ENCODE results near the gene ATP4B. TPM values are rescaled to one million over a fixed set of nuclear protein-coding genes. Genes with fewer than 3 reads are reported as not detected.
"Not testable (repeated sequence)": the region's sequence is repeated elsewhere in the genome, so short reads cannot be mapped to it uniquely, and the experiment has no call there.

Gene ATP4B
- total and polyA plus RNA-seq, 2 donors (not counting 3 experiments of a cell fraction or from before 2014, with no cell fraction given): 0.06 TPM; not detected in 1

DNA sequence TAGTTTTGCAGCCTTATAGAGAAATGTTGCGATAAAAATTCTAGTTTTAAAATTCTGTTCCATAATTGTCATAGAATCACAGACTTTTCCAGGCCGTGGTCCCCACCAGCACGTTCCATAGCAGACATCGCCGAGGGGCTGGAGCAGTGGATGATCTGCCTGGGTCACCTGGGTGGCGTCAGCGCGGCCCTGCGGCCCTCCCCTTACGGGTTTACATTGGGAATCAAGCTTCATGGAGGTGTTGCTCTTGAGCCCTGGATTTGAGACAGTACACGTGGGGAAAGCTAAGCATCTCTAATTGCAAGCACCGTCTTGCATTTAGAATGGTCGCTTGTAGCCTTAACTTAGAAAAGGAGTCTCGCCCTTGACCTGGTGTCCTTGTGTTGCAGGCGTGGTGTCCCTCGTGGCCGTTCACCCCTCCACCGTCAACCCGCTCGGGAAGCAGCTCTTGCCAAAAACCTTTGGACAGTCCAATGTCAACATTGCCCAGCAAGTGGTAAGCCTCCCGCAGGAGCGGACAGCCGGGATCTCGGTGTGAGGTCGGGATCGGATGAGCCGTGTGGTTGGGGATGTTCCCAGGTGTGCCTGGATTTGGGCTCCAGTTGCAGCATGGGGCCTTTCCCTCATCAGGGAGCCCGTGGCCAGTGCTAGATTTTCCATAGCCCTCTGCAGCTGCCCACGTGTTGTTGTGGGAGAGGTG, 35.1 kb downstream of the ATP4B start:
- Histone ChIP-seq H2AFZ (ENCODE audit: low read depth, low read length) (no peak overlapping the region), H3K4me2 (ENCODE audit: insufficient read depth, low read length) (no peak overlapping the region), H3K9me1 (replicated peaks; ENCODE audit: control insufficient read depth, extremely low read depth, insufficient read depth, low read length) (no peaks in the 10 kb centered on the region), H4K20me1 (replicated peaks; ENCODE audit: control insufficient read depth, extremely low read depth, insufficient read depth, low read length) (peaks cover 2% of the 10 kb centered on the region), H3K27me3 (ENCODE audit: control insufficient read depth in 2 of 2, insufficient read depth in 2 of 2, low read length in 2 of 2) (no peaks in the 10 kb centered on the region), H3K79me2 (ENCODE audit: control insufficient read depth, insufficient read depth, low read length) (peaks cover 61% of the 10 kb centered on the region), H3K4me1 (ENCODE audit: control insufficient read depth, extremely low read depth, insufficient read depth, low read length) (peaks cover 7% of the 10 kb centered on the region), H3K9me3 (replicated peaks; ENCODE audit: control insufficient read depth, insufficient read depth, low read length) (no peaks in the 10 kb centered on the region), H3K4me3 (replicated peaks in 1 of 3; ENCODE audit: insufficient read depth in 1 of 3, low read depth in 1 of 3, low read length in 3 of 3) (no peak overlapping the region), H3K27ac (ENCODE audit: insufficient read depth, low read depth, low read length) (no peak overlapping the region), H3K36me3 (ENCODE audit: control insufficient read depth in 2 of 2, extremely low read depth in 1 of 2, insufficient read depth in 2 of 2, low read length in 2 of 2) (peaks cover 0 to 5% of the 10 kb centered on the region in 2 experiments), H3K9ac (replicated peaks; ENCODE audit: extremely low read depth, insufficient read depth, low read length) (no peak overlapping the region)
- no peak for FAIRE-seq
- BruUV-seq (replicated peaks): no TSS peak
- dilution Hi-C loops (cut with MboI; ENCODE audit: extremely low pct_ligation_motif_present, low sequenced_read_pairs): no loop called here
- intact Hi-C loops (cut with micrococcal nuclease): no loop called here
- no peak for DNase-seq (ENCODE audit: low read depth, low spot score)
- CTCF ChIA-PET: no interaction called here
- TF ChIP-seq POLR2A (IDR thresholded peaks at IDR 0.05; ENCODE audit: low read depth, low read length) (no peak), FOS (IDR thresholded peaks at IDR 0.05; ENCODE audit: borderline replicate concordance, insufficient read depth, low read length) (no peak), EZH2 (IDR thresholded peaks at IDR 0.05; ENCODE audit: borderline replicate concordance, low read depth, low read length, severe bottlenecking) (no peak), POLR2AphosphoS5 (IDR thresholded peaks at IDR 0.05; ENCODE audit: insufficient read depth, low read depth, low read length) (no peak), MYC (IDR thresholded peaks at IDR 0.05; ENCODE audit: low read depth, low read length) (no peak), GATA2 (IDR thresholded peaks at IDR 0.05; ENCODE audit: insufficient read depth, insufficient read length, low read depth, low read length) (no peak), JUN (IDR thresholded peaks at IDR 0.05; ENCODE audit: borderline replicate concordance, insufficient read depth, insufficient read length, low read depth) (no peak)
- TF ChIP-seq, protein P1, sequence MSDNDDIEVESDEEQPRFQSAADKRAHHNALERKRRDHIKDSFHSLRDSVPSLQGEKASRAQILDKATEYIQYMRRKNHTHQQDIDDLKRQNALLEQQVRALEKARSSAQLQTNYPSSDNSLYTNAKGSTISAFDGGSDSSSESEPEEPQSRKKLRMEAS (IDR thresholded peaks at IDR 0.05; ENCODE audit: insufficient read depth, insufficient read length): no peak
- TF ChIP-seq, protein P2, sequence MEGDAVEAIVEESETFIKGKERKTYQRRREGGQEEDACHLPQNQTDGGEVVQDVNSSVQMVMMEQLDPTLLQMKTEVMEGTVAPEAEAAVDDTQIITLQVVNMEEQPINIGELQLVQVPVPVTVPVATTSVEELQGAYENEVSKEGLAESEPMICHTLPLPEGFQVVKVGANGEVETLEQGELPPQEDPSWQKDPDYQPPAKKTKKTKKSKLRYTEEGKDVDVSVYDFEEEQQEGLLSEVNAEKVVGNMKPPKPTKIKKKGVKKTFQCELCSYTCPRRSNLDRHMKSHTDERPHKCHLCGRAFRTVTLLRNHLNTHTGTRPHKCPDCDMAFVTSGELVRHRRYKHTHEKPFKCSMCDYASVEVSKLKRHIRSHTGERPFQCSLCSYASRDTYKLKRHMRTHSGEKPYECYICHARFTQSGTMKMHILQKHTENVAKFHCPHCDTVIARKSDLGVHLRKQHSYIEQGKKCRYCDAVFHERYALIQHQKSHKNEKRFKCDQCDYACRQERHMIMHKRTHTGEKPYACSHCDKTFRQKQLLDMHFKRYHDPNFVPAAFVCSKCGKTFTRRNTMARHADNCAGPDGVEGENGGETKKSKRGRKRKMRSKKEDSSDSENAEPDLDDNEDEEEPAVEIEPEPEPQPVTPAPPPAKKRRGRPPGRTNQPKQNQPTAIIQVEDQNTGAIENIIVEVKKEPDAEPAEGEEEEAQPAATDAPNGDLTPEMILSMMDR (IDR thresholded peaks at IDR 0.05; ENCODE audit: extremely low read depth in 1 of 2, insufficient read depth in 1 of 2, low read depth in 1 of 2, low read length in 2 of 2): no peak
- POLR2A ChIA-PET: no interaction called here

DNA sequence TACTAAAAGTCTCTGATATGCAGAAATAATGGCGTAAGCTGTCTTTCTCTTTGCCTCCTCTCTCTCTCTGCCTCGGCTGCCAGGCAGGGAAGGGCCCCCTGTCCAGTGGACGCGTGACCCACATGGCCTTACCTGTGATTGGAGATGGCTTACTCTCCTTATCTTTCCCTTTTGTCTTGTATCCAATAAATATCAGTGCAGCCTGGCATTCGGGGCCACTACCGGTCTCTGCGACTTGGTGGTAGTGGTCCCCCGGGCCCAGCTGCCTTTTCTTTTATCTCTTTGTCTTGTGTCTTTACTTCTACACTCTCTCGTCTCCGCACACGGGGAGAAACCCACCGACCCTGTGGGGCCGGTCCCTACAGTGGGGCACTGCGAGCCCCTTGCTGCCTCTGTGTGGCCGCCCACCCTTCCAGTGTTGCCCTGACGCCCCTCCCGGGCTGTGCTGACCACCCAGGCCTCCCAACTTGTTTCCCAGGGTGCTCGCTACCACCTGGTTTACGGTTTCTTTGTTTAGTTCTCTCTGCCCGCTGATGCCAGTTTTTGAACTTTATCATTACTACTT, 35.9 kb downstream of the ATP4B start:
- FAIRE-seq; intact Hi-C loops (cut with micrococcal nuclease): not testable (repeated sequence)

More for the DNA sequence above, 35.9 kb downstream of the ATP4B start:
- H3K27me3 ChIP-seq (ENCODE audit: control insufficient read depth in 2 of 2, insufficient read depth in 2 of 2, low read length in 2 of 2); H3K9ac ChIP-seq (replicated peaks; ENCODE audit: extremely low read depth, insufficient read depth, low read length); BruUV-seq (replicated peaks); H3K4me3 ChIP-seq (replicated peaks in 1 of 3; ENCODE audit: insufficient read depth in 1 of 3, low read depth in 1 of 3, low read length in 3 of 3); DNase-seq (ENCODE audit: low read depth, low spot score); H4K20me1 ChIP-seq (replicated peaks; ENCODE audit: control insufficient read depth, extremely low read depth, insufficient read depth, low read length); H3K27ac ChIP-seq (ENCODE audit: insufficient read depth, low read depth, low read length); POLR2A ChIA-PET; H2AFZ ChIP-seq (ENCODE audit: low read depth, low read length); dilution Hi-C loops (cut with MboI; ENCODE audit: extremely low pct_ligation_motif_present, low sequenced_read_pairs); H3K36me3 ChIP-seq (ENCODE audit: control insufficient read depth in 2 of 2, extremely low read depth in 1 of 2, insufficient read depth in 2 of 2, low read length in 2 of 2); H3K4me2 ChIP-seq (ENCODE audit: insufficient read depth, low read length); H3K4me1 ChIP-seq (ENCODE audit: control insufficient read depth, extremely low read depth, insufficient read depth, low read length); H3K9me3 ChIP-seq (replicated peaks; ENCODE audit: control insufficient read depth, insufficient read depth, low read length); CTCF ChIA-PET; H3K9me1 ChIP-seq (replicated peaks; ENCODE audit: control insufficient read depth, extremely low read depth, insufficient read depth, low read length): not testable (repeated sequence)
- H3K79me2 ChIP-seq (ENCODE audit: control insufficient read depth, insufficient read depth, low read length): peaks cover 60% of the 10 kb centered on the region

All from endothelial cell of umbilical vein (primary cell).